ENCODE results near the gene TNNI3. TPM values are rescaled to one million over a fixed set of nuclear protein-coding genes. Genes with fewer than 3 reads are reported as not detected.
"Not testable (repeated sequence)": the region's sequence is repeated elsewhere in the genome, so short reads cannot be mapped to it uniquely, and the experiment has no call there.

TNNI3 gene
- total RNA-seq, 1 experiment from 2014 or later: not detected

GRCh38 chr19:55114566-55115145 lies 42.9 kb downstream of the TNNI3 start:
- no peak for DNase-seq (ENCODE audit: low read depth)

DNA sequence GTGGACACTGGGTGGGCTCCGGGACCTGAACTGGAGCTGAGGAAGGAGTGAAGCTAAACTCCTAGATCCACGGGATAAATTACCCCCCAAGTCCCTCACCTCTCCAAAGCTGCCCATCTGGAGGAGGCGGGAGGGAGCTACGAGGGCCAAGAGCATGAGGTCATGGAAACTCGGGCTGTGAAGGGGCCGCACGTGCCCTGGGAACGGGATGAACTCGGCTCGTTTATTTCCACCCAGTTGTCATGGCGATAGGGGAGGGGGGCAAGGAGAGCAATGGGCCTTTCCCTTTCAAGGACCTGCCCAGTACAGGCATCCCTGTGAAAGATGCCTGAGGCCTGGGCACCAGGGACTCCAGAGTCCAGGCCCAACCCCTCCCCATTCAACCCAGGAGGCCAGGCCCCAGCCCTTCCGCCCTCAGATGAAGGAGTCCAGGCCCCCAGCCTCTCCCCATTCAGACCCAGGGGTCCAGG lies 43.9 kb downstream of the TNNI3 start:
- peak; percentile 39 for DNase-seq (ENCODE audit: low read depth)

DNA sequence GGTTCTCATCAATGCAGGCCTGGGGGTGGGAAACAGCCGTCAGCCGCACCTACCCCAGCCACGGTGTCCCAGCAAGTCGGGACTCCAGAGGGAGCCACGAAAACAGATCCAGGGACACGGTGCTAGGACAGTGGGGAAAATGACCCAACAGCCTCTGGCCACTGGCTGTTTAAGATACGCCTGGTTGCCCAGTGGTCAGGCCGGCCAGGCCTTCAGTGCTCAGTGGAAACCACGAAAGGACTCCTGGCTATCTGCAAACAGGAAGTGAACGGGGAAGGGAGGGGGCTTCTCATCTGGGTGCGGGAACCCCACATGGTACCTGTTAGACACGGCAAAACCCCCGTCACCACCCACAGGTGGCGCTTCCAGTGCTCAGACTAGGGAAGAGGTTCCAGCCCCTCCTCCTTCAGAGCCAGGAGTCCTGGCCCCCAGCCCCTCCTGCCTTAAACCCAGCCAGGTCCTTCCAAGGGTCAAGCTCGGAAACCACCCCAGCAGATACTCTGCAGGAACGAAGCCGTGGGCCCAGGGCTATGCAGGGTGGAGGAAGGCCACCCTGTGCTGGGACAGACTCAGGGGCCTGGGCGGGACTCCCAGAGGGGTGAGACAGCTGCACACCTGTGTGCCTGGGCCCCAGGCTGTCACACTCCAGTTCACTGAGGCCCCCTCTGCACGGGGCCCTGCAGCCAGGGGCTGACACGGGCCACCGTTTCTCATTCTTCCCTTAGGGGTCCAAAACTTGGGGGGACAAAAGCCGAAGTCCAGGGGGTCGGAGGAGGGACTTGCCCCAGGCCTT lies 44.6 kb downstream of the TNNI3 start:
- no peak for DNase-seq (ENCODE audit: low read depth)

DNA sequence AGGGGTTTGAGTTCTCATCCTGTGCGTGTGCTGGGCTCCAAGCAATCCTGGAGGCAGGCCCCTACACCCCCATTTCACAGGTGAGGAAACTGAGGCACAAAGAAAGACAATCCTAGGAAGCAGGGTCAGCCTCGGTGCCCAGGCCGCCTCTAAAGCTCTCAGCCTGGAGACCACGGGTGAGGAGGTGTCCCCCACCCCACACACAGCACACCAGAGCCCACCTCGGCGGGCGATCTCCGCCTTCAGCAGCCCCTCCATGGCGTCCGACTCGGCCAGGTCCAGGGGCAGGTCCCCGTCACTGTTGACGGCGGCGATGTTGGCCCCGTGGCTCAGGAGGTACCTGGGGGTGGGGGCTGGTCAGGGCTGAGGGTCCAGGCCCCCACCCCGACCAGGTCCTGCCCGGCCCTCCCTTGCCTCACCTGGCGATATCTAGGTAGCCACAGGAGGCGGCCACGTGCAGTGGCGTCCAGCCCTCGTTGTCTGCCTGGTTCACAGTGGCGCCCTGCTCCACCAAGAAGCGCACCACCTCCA lies 45.2 kb downstream of the TNNI3 start:
- DNase-seq (ENCODE audit: low read depth): no peak

- no peak for DNase-seq (ENCODE audit: low read depth)
Measured at GRCh38 chr19:55111238-55111831, 46.2 kb downstream of the TNNI3 start.

DNA sequence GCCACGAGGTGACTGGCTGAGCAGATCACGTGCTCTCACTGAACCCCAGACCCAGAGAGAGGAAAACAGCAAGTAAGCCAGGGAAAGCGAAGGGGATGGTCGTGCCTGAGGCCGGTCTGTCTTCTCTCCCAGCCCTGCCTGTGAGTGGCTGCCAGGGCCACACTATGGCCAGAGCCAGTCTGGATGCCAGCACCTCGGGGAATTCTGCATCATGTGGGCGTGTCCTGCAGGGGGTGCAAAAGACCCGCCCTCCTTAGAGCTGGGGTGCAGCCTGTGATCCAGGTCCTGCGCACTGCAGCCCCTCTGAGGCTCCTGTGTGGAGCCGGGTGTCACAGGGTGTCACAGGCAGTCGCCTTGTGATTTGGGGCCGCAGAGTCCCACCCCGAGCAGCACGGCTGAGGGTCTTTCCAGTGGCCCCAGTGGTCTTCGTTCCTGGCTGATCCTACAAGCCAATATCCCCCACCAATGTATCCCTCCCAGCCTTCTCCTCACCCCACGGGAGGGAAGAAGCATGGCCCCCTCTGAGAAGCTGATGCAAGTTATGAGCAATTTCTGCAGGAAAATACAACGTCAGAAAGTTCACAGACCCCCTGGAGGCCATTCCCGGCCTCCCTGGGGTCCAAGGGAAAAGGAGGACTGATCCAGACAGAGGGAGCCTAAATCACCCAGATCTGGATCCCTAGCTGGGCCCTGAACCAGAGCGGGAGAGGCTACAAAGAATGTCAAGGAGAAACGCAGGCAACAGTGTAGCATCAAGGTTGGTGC lies 47.8 kb downstream of the TNNI3 start:
- no peak for DNase-seq (ENCODE audit: low read depth)

- DNase-seq (ENCODE audit: low read depth): not testable (repeated sequence)
Measured at GRCh38 chr19:55107252-55107651, 50.3 kb downstream of the TNNI3 start.

DNA sequence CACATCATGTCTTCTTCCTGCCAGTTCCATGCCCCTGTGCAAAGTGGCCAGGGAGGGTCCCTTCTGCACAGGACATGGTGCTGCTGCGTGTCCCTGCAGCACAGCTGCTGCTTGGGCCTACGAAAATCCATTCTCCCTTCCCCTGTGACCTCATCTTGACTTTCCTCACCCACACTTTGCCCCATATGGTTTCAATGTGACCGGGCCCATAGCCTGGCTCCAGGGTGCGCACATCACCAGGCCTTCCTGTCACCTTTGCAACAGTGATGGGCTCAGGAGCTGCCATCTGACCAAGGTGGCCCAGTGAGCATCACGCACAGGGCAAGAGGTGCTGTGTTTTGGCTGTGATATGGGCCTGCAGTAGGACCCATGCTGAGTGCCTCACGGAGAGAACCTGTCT lies 50.9 kb downstream of the TNNI3 start:
- no peak for DNase-seq (ENCODE audit: low read depth)

DNA sequence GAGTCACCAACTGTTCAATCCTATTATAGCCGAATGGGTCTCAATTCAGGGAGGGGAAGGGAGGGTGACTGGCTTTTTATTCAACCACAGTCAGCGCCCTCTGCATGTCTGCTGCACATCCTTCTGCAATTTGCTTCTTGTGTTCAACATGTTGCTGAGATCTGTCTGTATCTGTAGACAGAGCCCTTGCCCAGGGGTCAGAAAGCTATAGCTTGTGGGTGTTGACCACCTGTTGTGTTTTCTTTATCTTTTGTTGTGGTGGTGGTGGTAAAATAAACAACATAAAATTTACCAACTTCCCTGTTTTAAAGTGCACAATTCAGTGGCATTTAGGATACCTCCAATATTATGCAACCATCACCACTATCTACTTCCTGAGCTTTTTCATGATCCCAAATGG lies 52.3 kb downstream of the TNNI3 start:
- no peak for DNase-seq (ENCODE audit: low read depth)

DNA sequence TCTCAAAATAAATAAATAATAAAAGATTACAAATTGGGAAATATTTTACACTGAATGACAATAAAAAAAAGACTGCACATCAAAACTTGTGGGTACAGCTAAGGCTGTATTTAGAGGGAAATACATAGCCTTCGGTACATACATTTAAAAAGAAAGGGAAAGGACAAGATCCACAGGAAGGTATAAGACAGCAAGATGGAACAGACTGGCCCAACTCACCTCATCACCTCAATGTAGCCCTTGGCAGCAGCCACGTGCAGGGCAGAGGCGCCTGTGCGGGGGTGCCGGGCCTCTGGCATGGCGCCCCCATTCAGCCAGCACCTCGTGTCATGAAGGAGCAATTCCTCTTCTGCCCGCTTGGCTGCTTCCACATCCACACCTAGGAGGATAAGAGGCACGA lies 54.3 kb downstream of the TNNI3 start:
- DNase-seq (ENCODE audit: low read depth): no peak

Small RNA genes within 50 kb of the gene (small RNA-seq; reads per million reads assigned to genes)
- not detected for gene MIR7975
- not detected for gene RF01210

Other genes with a start within 250 kb of the TNNI3 start
- gene NLRP7, start 210.2 kb downstream of the TNNI3 start, total RNA-seq (2014; rRNA removed; shearing (Covaris generic)): not detected in 2 replicates
- gene NLRP2, start 191.4 kb downstream of the TNNI3 start, total RNA-seq (2014; rRNA removed; shearing (Covaris generic)): not detected in 2 replicates
- 0.03 and 0.05 TPM in 2 replicates for gene GP6, start 119.5 kb downstream of the TNNI3 start, total RNA-seq (2014; rRNA removed; shearing (Covaris generic))
- gene RDH13, start 94.6 kb downstream of the TNNI3 start, total RNA-seq (2014; rRNA removed; shearing (Covaris generic)): 15.6 and 18.6 TPM in 2 replicates
- 7.3 and 7.8 TPM in 2 replicates for gene EPS8L1, start 81.9 kb downstream of the TNNI3 start, total RNA-seq (2014; rRNA removed; shearing (Covaris generic))
- 51.1 and 57.6 TPM in 2 replicates for gene PPP1R12C, start 40.1 kb downstream of the TNNI3 start, total RNA-seq (2014; rRNA removed; shearing (Covaris generic))
- 28.7 and 33.4 TPM in 2 replicates for gene TNNT1, start 8.5 kb downstream of the TNNI3 start, total RNA-seq (2014; rRNA removed; shearing (Covaris generic))
- 2.0 and 2.2 TPM in 2 replicates for gene DNAAF3, start 8.9 kb upstream of the TNNI3 start, total RNA-seq (2014; rRNA removed; shearing (Covaris generic))
- gene SYT5, start 22.6 kb upstream of the TNNI3 start, total RNA-seq (2014; rRNA removed; shearing (Covaris generic)): not detected in 2 replicates
- 0.39 TPM in 1 of 2 replicates, not detected in the other for gene PTPRH, start 51.8 kb upstream of the TNNI3 start, total RNA-seq (2014; rRNA removed; shearing (Covaris generic))
- 1.7 and 1.8 TPM in 2 replicates for gene TMEM86B, start 71.0 kb upstream of the TNNI3 start, total RNA-seq (2014; rRNA removed; shearing (Covaris generic))
- gene PPP6R1, start 101.3 kb upstream of the TNNI3 start, total RNA-seq (2014; rRNA removed; shearing (Covaris generic)): 64.6 and 82.5 TPM in 2 replicates
- gene HSPBP1, start 122.4 kb upstream of the TNNI3 start, total RNA-seq (2014; rRNA removed; shearing (Covaris generic)): 77.4 and 77.8 TPM in 2 replicates
- 1.7 and 7.6 TPM in 2 replicates for gene BRSK1, start 126.3 kb upstream of the TNNI3 start, total RNA-seq (2014; rRNA removed; shearing (Covaris generic))
- gene TMEM150B, start 167.6 kb upstream of the TNNI3 start, total RNA-seq (2014; rRNA removed; shearing (Covaris generic)): not detected in 2 replicates
- 2.4 and 5.8 TPM in 2 replicates for gene KMT5C, start 182.1 kb upstream of the TNNI3 start, total RNA-seq (2014; rRNA removed; shearing (Covaris generic))
- gene COX6B2, start 197.0 kb upstream of the TNNI3 start, total RNA-seq (2014; rRNA removed; shearing (Covaris generic)): not detected in 2 replicates
- gene GARIN5B, start 205.5 kb upstream of the TNNI3 start, total RNA-seq (2014; rRNA removed; shearing (Covaris generic)): not detected in 2 replicates
- gene IL11, start 212.7 kb upstream of the TNNI3 start, total RNA-seq (2014; rRNA removed; shearing (Covaris generic)): 52.7 and 56.0 TPM in 2 replicates
- not detected in 2 replicates for gene TMEM190, start 219.1 kb upstream of the TNNI3 start, total RNA-seq (2014; rRNA removed; shearing (Covaris generic))
- 1.1 and 1.3 TPM in 2 replicates for gene TMEM238, start 226.6 kb upstream of the TNNI3 start, total RNA-seq (2014; rRNA removed; shearing (Covaris generic))
- 733 and 1,703 TPM in 2 replicates for gene RPL28, start 228.2 kb upstream of the TNNI3 start, total RNA-seq (2014; rRNA removed; shearing (Covaris generic))